GM23338 (cell line): Measurements from ENCODE around the gene MORN4. TPM values are rescaled to one million over a fixed set of nuclear protein-coding genes. Genes with fewer than 3 reads are reported as not detected.
A peak's percentile ranks its signal among the peaks of the same experiment; 100 is the strongest.

ENCODE experiments used
- ATAC-seq: fragments of 200-7000 bp; cut with Tn5 transposase; 3 replicates; pipeline ENCODE4 v1.9.1; 2020
- DNase-seq: peaks from one replicate; pipeline ENCODE4 v3.0.0-alpha.2; 2015; ENCODE audit warnings: low spot score
- H2AFZ ChIP-seq: fragments of 200-600 bp; sonication (generic); 2 replicates; pipeline ENCODE4 v1.8.0; 2016; ENCODE audit warnings: antibody characterized with exemption, mild to moderate bottlenecking, moderate library complexity
- H3F3A ChIP-seq: fragments of 200-600 bp; sonication (generic); replicated peaks from 2 replicates; pipeline ENCODE4 v1.8.0; 2017; ENCODE audit warnings: antibody characterized with exemption, mixed run types, low read depth
- H3K27ac ChIP-seq: fragments of 200-600 bp; sonication (generic); 2 replicates; pipeline ENCODE4 v1.6.1; 2016; ENCODE audit warnings: low read depth
- H3K27me3 ChIP-seq: fragments of 200-600 bp; sonication (generic); 2 replicates; pipeline ENCODE4 v1.8.0; 2016; ENCODE audit warnings: mild to moderate bottlenecking, mixed run types, moderate library complexity; ENCODE audit not compliant: insufficient read depth
- H3K36me3 ChIP-seq: fragments of 200-600 bp; sonication (generic); 2 replicates; pipeline ENCODE4 v1.8.0; 2016; ENCODE audit warnings: mild to moderate bottlenecking; ENCODE audit not compliant: insufficient read depth
- H3K4me1 ChIP-seq: fragments of 200-600 bp; sonication (generic); 2 replicates; pipeline ENCODE4 v1.8.0; 2016; ENCODE audit warnings: mild to moderate bottlenecking, moderate library complexity; ENCODE audit not compliant: insufficient read depth
- H3K4me2 ChIP-seq: fragments of 200-600 bp; sonication (generic); 2 replicates; pipeline ENCODE4 v1.7.1; 2017; ENCODE audit warnings: mixed run types
- H3K4me3 ChIP-seq: fragments of 200-600 bp; sonication (generic); 2 replicates; pipeline ENCODE4 v1.6.1; 2016; ENCODE audit warnings: mixed run types
- H3K79me2 ChIP-seq: fragments of 200-600 bp; sonication (generic); replicated peaks from 2 replicates; pipeline ENCODE4 v1.8.0; 2017; ENCODE audit warnings: mild to moderate bottlenecking; ENCODE audit not compliant: insufficient read depth
- H3K9me2 ChIP-seq: fragments of 200-600 bp; sonication (generic); 2 replicates; pipeline ENCODE4 v1.8.0; 2017; ENCODE audit not compliant: insufficient read depth
- H4K20me1 ChIP-seq: fragments of 200-600 bp; sonication (generic); replicated peaks from 2 replicates; pipeline ENCODE4 v1.8.0; 2017; ENCODE audit warnings: mild to moderate bottlenecking; ENCODE audit not compliant: insufficient read depth
- H3K27ac Mint-ChIP-seq: 2 replicates; pipeline ENCODE4 v1.8.0; 2020; ENCODE audit warnings: inconsistent platforms, mild to moderate bottlenecking, moderate library complexity, mixed read lengths
- H3K27me3 Mint-ChIP-seq: 3 replicates; pipeline ENCODE4 v1.8.0; 2022; ENCODE audit warnings: low read depth, mild to moderate bottlenecking, moderate library complexity, mixed read lengths, inconsistent platforms; ENCODE audit not compliant: insufficient read depth, poor library complexity
- H3K36me3 Mint-ChIP-seq: 3 replicates; pipeline ENCODE4 v1.8.0; 2021; ENCODE audit warnings: low read depth, mild to moderate bottlenecking, inconsistent platforms, moderate library complexity, mixed read lengths
- H3K4me1 Mint-ChIP-seq: 3 replicates; pipeline ENCODE4 v1.8.0; 2020; ENCODE audit warnings: mild to moderate bottlenecking, inconsistent platforms, mixed read lengths
- H3K4me3 Mint-ChIP-seq: 3 replicates; pipeline ENCODE4 v1.8.0; 2021; ENCODE audit warnings: moderate library complexity, mild to moderate bottlenecking, inconsistent platforms, mixed read lengths
- H3K9me3 Mint-ChIP-seq: 3 replicates; pipeline ENCODE4 v1.8.0; 2020; ENCODE audit warnings: moderate library complexity, mild to moderate bottlenecking, inconsistent platforms, mixed read lengths
- ETS1 ChIP-seq: IDR thresholded peaks from 2 replicates; pipeline ENCODE4 v1.6.1; 2016; ENCODE audit warnings: antibody characterized with exemption
- EZH2phosphoT487 ChIP-seq: fragments of 200-600 bp; sonication (generic); IDR thresholded peaks from one replicate; pipeline ENCODE4 v1.8.1; 2018; ENCODE audit warnings: antibody characterized with exemption; ENCODE audit not compliant: unreplicated experiment
- JUNB ChIP-seq: IDR thresholded peaks from one replicate; pipeline ENCODE4 v1.6.1; 2016; ENCODE audit warnings: antibody characterized with exemption; ENCODE audit not compliant: unreplicated experiment
- STAT1 ChIP-seq: IDR thresholded peaks from one replicate; pipeline ENCODE4 v1.6.1; 2016; ENCODE audit warnings: antibody characterized with exemption; ENCODE audit not compliant: unreplicated experiment
- ZNF114 ChIP-seq: fragments of 250-450 bp; sonication (Bioruptor Pico); IDR thresholded peaks from 2 replicates; pipeline ENCODE4 v1.5.0; 2020; ENCODE audit warnings: mild to moderate bottlenecking, moderate library complexity
- ZNF331 ChIP-seq: fragments of 250-450 bp; sonication (Bioruptor Pico); IDR thresholded peaks from 2 replicates; pipeline ENCODE4 v1.5.0; 2020; ENCODE audit warnings: low read depth, mild to moderate bottlenecking, moderate library complexity
- polyA plus RNA-seq: library from polyadenylated mRNA; unstranded; fragments of >200 nt; fragmentation: Nextera tagmentation; extraction: Ambion mirVana; gene quantifications from 2 replicates; pipeline ENCODE4 v1.2.1, GENCODE V29; 2016
- total RNA-seq: library from RNA; depleted of rRNA; stranded (reverse); fragments of >200 nt; shearing (Covaris generic); gene quantifications from 2 replicates; pipeline ENCODE4 v1.2.3, GENCODE V29; 2014
- TF ChIP-seq, protein P1 (sequence below), 2 experiments: fragments of 200-600 bp in 1 of 2; sonication (generic) in 1 of 2; conservative IDR thresholded peaks; 2 replicates each; pipeline versions ENCODE4 v1.5.1 to v1.6.1; 2016 to 2017; ENCODE audit warnings: antibody characterized with exemption in 2 of 2, low read depth in 2 of 2, mild to moderate bottlenecking in 2 of 2, moderate library complexity in 1 of 2

The MORN4 gene
- total and polyA plus RNA-seq, 2 experiments from 2014 or later = 9.0 to 50.0 TPM

- H2AFZ ChIP-seq = no peak overlapping the region
- H4K20me1 ChIP-seq = 0 out of 2 replicates have a peak, but pooled peaks cover 3% of the 10 kb centered on the region
- no peak overlapping the region for H3K27ac ChIP-seq
- H3K4me3 ChIP-seq = no peak overlapping the region
- peak overlapping the region; percentile 79; the same call in 1 of the 2 replicates for H3K27ac Mint-ChIP-seq
- peaks cover 2% of the 10 kb centered on the region; the same call in 1 of the 3 replicates for H3K36me3 Mint-ChIP-seq
- H3K79me2 ChIP-seq = no peaks in the 10 kb centered on the region
- no peaks in the 10 kb centered on the region for H3F3A ChIP-seq
- no peaks in the 10 kb centered on the region; the same call in 1 of the 2 replicates for H3K36me3 ChIP-seq
- TF ChIP-seq JUNB (no peak), ZNF114 (CRISPR knock-in tag) (no peak), EZH2phosphoT487 (no peak), ETS1 (no peak), STAT1 (no peak)
- TF ChIP-seq, protein P1, sequence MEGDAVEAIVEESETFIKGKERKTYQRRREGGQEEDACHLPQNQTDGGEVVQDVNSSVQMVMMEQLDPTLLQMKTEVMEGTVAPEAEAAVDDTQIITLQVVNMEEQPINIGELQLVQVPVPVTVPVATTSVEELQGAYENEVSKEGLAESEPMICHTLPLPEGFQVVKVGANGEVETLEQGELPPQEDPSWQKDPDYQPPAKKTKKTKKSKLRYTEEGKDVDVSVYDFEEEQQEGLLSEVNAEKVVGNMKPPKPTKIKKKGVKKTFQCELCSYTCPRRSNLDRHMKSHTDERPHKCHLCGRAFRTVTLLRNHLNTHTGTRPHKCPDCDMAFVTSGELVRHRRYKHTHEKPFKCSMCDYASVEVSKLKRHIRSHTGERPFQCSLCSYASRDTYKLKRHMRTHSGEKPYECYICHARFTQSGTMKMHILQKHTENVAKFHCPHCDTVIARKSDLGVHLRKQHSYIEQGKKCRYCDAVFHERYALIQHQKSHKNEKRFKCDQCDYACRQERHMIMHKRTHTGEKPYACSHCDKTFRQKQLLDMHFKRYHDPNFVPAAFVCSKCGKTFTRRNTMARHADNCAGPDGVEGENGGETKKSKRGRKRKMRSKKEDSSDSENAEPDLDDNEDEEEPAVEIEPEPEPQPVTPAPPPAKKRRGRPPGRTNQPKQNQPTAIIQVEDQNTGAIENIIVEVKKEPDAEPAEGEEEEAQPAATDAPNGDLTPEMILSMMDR (conservative IDR thresholded peaks at IDR 0.05; ENCODE audit: low read depth in 2 of 2) = no peak
- no peak overlapping the region for H3K4me3 Mint-ChIP-seq
- H3K27me3 Mint-ChIP-seq = peaks cover 6% of the 10 kb centered on the region
- no peaks in the 10 kb centered on the region for H3K27me3 ChIP-seq
- no peak overlapping the region for H3K4me2 ChIP-seq
- H3K9me2 ChIP-seq = no peaks in the 10 kb centered on the region
- H3K4me1 Mint-ChIP-seq = peaks cover 17% of the 10 kb centered on the region; the same call in 2 of the 3 replicates
- ATAC-seq = no peak
- no peak for DNase-seq
- H3K4me1 ChIP-seq = no peaks in the 10 kb centered on the region; the same call in 1 of the 2 replicates
- no peaks in the 10 kb centered on the region for H3K9me3 Mint-ChIP-seq
Measured at GRCh38 chr10:97573021-97573420, 60.3 kb downstream of the MORN4 start.

GRCh38 chr10:97572214-97572989 is 60.9 kb downstream of the MORN4 start, which contains the start of gene ANKRD2:
TSS of gene ANKRD2 (plus strand) at chr10:97572779. CDS start at chr10:97572789, 10 bp downstream.
- Mint-ChIP-seq H3K4me3 (no peak within 1 kb of the TSS), H3K9me3 (no peaks in the 10 kb centered on the region), H3K4me1 (peaks cover 17% of the 10 kb centered on the region; the same call in 2 of the 3 replicates), H3K27ac (peak within 1 kb of the TSS; percentile 79; the same call in 1 of the 2 replicates), H3K36me3 (peaks cover 2% of the 10 kb centered on the region; the same call in 1 of the 3 replicates), H3K27me3 (peaks cover 6% of the 10 kb centered on the region)
- DNase-seq = peak; percentile 92
- no peak within 1 kb of the TSS for H3K4me3 ChIP-seq
- H3K27me3 ChIP-seq = no peaks in the 10 kb centered on the region
- no peaks in the 10 kb centered on the region; the same call in 1 of the 2 replicates for H3K4me1 ChIP-seq
- H3K27ac ChIP-seq = peak within 1 kb of the TSS; percentile 85; the same call in 1 of the 2 replicates
- no peaks in the 10 kb centered on the region for H3K9me2 ChIP-seq
- no peak within 1 kb of the TSS for H3K4me2 ChIP-seq
- H3K79me2 ChIP-seq = no peaks in the 10 kb centered on the region
- H4K20me1 ChIP-seq = 0 out of 2 replicates have a peak, but pooled peaks cover 3% of the 10 kb centered on the region
- H3F3A ChIP-seq = no peaks in the 10 kb centered on the region
- H2AFZ ChIP-seq = no peak within 1 kb of the TSS
- peak; percentile 94 for ATAC-seq
- no peaks in the 10 kb centered on the region; the same call in 1 of the 2 replicates for H3K36me3 ChIP-seq
- TF ChIP-seq ZNF331 (CRISPR knock-in tag) (no peak), STAT1 (no peak), ETS1 (no peak), EZH2phosphoT487 (no peak), JUNB (no peak)
- TF ChIP-seq, protein P1 (conservative IDR thresholded peaks at IDR 0.05; ENCODE audit: low read depth in 2 of 2) = peak; percentile 80 to 94
